Neutrophil (primary cell): ENCODE results near the gene LGALS4.
"Not testable (repeated sequence)": the region's sequence is repeated elsewhere in the genome, so short reads cannot be mapped to it uniquely, and the experiment has no call there.

Experiments
- H3K27ac ChIP-seq: fragments of 200-600 bp; sonication (generic); 2 replicates; pipeline ENCODE4 v1.5.1; 2016; ENCODE audit warnings: mild to moderate bottlenecking, moderate library complexity
- H3K27me3 ChIP-seq: fragments of 200-600 bp; sonication (generic); 2 replicates; pipeline ENCODE4 v1.6.0; 2016; ENCODE audit warnings: mild to moderate bottlenecking
- H3K36me3 ChIP-seq: fragments of 200-600 bp; sonication (generic); 2 replicates; pipeline ENCODE4 v1.5.1; 2017
- H3K4me1 ChIP-seq, 2 experiments: fragments of 200-600 bp in 1 of 2; sonication (generic) in 1 of 2; 1 replicate in 1 of 2; 2 replicates in 1 of 2; pipeline versions ENCODE4 v1.5.1 to v1.6.1; 2013 to 2016; ENCODE audit warnings: low read depth in 1 of 2, low read length in 1 of 2, mild to moderate bottlenecking in 1 of 2, moderate library complexity in 1 of 2; ENCODE audit not compliant: control insufficient read depth in 1 of 2, insufficient read depth in 1 of 2
- H3K4me3 ChIP-seq, 2 experiments: fragments of 200-600 bp in 1 of 2; sonication (generic) in 1 of 2; 1 replicate in 1 of 2; 2 replicates in 1 of 2; pipeline ENCODE4 v1.5.1; 2013 to 2016; ENCODE audit warnings: low read depth in 1 of 2, low read length in 1 of 2, mild to moderate bottlenecking in 1 of 2, moderate library complexity in 1 of 2
- H3K9me3 ChIP-seq: fragments of 200-600 bp; sonication (generic); 2 replicates; pipeline ENCODE4 v1.5.1; 2016
- TF ChIP-seq, protein P1 (sequence below): fragments of 200-600 bp; sonication (generic); IDR thresholded peaks from 2 replicates; pipeline ENCODE4 v1.5.1; 2016; ENCODE audit warnings: antibody characterized with exemption

Gene LGALS4

DNA sequence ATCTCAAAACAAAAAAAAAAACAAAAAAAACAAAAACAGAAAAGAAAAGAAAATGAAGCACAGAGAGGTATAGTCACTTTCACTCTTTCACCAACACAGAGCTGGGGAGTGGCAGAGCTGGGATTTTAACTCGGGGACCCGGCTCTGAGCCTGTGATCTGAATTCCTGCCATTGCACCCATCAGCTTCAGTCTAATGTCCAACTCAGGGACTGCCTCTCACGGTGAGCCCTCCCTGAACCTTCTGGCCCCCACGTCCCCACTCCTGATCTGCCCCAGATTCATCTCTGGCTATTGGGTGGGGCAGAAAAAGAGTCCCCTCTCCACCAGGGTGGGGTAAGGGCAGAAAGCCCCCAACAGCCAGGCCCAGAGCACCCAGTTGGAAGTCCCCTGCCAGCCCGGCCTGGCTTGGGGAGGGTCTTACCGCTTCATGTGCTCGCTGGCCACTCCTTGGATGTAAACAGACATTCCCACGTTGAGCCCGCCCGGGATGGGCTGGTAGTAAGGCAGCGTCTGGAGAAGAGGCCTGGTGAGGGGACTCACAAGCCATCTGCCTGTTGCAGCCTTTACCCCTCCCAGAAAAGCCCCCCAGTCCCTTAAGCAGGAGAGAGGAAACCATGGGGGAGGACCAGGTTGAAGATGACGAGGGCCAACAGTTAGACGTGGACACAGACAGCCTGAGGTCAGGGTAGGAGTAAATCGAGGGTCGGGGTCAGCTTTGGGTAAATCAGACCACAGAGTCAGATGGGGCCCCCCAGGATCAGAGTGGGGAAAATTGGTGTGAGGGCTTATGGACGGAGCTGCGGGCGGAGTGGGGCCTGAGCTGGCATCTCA is 520 bp downstream of the LGALS4 start:
- Histone ChIP-seq H3K36me3 (peaks cover 27% of the 10 kb centered on the region), H3K9me3 (no peaks in the 10 kb centered on the region), H3K4me1 (no peaks in the 10 kb centered on the region), H3K27me3 (no peaks in the 10 kb centered on the region), H3K27ac (no peak overlapping the region), H3K4me3 (no peak overlapping the region)
- TF ChIP-seq, protein P1, sequence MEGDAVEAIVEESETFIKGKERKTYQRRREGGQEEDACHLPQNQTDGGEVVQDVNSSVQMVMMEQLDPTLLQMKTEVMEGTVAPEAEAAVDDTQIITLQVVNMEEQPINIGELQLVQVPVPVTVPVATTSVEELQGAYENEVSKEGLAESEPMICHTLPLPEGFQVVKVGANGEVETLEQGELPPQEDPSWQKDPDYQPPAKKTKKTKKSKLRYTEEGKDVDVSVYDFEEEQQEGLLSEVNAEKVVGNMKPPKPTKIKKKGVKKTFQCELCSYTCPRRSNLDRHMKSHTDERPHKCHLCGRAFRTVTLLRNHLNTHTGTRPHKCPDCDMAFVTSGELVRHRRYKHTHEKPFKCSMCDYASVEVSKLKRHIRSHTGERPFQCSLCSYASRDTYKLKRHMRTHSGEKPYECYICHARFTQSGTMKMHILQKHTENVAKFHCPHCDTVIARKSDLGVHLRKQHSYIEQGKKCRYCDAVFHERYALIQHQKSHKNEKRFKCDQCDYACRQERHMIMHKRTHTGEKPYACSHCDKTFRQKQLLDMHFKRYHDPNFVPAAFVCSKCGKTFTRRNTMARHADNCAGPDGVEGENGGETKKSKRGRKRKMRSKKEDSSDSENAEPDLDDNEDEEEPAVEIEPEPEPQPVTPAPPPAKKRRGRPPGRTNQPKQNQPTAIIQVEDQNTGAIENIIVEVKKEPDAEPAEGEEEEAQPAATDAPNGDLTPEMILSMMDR = no peak

DNA sequence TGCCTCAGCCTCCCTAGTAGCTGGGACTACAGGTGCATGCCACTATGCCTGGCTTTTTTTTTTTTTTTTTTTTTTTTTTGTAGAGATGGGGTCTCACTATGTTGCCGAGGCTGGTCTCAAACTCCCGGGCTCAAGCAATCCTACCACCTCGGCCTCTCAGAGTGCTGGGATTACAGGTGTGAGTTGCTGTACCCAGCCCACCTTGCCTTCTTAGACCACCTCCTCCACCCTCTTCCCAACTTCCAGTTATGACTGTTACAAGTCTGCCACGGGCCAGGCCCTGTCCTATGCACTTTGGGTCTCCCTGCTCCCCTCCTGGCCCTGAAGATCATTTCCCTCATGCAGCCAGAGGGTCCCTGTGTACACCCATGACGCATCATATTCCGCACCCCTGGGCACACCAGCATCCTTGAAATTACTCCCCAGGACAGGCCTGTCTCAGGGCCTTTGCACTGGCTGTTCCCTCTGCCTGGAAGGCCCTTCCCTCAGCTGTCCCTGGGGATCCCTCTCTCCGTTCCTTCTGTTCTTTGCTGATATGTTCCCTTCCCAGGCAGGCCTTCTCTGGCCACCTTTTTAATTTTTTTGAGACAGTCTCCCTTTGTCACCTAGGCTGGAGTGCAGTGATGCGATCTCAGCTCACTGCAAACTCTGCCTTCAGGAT is 3.0 kb downstream of the LGALS4 start:
- Histone ChIP-seq H3K27ac (no peak overlapping the region), H3K27me3 (no peaks in the 10 kb centered on the region), H3K9me3 (no peaks in the 10 kb centered on the region), H3K4me3 (no peak overlapping the region), H3K4me1 (no peaks in the 10 kb centered on the region), H3K36me3 (peaks cover 2% of the 10 kb centered on the region)
- TF ChIP-seq, protein P1 = no peak

DNA sequence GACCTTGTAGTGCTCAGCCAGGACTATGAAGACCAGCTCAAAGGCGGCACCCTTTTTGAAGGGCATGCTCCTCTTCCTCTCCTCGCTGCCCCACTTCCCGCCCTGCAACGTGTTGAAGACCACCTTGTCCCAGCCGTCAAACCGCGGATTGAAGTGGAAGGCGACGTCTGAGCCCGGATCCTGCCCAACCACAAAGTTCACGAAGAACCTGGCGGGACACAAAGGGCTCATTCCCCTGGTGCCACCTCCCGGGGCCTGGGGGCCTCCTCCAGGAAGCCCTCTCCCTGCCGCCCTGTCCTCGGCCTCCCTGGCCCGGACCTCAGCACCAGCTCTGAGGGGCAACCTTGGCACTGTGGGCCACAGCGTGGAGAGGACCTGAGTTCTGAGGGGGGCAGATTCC is 4.0 kb downstream of the LGALS4 start:
- H3K4me3 ChIP-seq = no peak overlapping the region
- no peaks in the 10 kb centered on the region for H3K27me3 ChIP-seq
- H3K27ac ChIP-seq = no peak overlapping the region
- no peaks in the 10 kb centered on the region for H3K4me1 ChIP-seq
- H3K9me3 ChIP-seq = no peaks in the 10 kb centered on the region
- TF ChIP-seq, protein P1 = no peak
- H3K36me3 ChIP-seq = no peaks in the 10 kb centered on the region

DNA sequence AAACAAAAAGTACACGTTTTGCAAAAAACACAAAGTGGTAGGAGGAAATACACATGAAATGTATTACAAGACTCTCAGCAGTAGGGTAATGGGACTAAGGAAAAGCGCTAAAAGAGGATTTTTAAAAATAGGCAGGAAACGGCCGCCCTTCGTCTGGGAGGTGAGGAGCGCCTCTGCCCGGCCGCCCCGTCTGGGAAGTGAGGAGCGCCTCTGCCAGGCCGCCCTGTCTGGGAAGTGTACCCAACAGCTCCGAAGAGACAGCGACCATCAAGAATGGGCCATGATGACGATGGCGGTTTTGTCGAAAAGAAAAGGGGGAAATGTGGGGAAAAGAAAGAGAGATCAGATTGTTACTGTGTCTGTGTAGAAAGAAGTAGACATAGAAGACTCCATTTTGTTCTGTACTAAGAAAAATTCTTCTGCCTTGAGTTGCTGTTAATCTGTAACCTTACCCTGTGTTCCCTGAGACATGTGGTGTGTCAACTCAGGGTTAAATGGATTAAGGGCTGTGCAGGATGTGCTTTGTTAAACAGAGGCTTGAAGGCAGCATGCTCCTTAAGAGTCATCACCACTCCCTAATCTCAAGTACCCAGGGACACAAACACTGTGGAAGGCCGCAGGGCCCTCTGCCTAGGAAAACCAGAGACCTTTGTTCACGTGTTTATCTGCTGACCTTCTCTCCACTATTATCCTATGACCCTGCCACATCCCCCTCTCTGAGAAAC is 5.2 kb downstream of the LGALS4 start:
- not testable (repeated sequence) for H3K27me3 ChIP-seq, H3K27ac ChIP-seq

DNA sequence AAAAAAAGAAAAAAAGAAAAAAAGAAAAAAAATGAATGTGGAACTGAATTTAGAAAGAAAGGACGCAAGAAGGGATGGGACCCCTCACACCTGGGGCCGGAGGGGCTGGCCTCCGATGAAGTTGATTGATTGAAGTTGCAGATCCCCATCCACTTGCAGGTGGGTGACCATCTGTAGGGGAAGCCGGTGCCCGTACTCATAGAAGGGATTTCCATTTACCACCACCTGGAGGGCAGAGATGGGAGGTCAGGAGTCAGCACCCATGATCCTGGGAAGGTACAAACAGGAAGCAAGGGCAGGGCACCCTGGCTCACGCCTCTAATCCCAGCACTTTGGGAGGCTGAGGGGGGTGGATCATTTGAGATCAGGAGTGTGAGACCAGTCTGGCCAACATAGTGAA is 6.4 kb downstream of the LGALS4 start:
- Histone ChIP-seq H3K4me3 (no peak overlapping the region), H3K9me3 (no peaks in the 10 kb centered on the region), H3K27ac (no peak overlapping the region), H3K4me1 (no peaks in the 10 kb centered on the region), H3K36me3 (no peaks in the 10 kb centered on the region), H3K27me3 (no peaks in the 10 kb centered on the region)
- TF ChIP-seq, protein P1 = no peak

More for the DNA sequence above, 5.2 kb downstream of the LGALS4 start:
- not testable (repeated sequence) for H3K36me3 ChIP-seq, H3K4me3 ChIP-seq, H3K4me1 ChIP-seq, H3K9me3 ChIP-seq

DNA sequence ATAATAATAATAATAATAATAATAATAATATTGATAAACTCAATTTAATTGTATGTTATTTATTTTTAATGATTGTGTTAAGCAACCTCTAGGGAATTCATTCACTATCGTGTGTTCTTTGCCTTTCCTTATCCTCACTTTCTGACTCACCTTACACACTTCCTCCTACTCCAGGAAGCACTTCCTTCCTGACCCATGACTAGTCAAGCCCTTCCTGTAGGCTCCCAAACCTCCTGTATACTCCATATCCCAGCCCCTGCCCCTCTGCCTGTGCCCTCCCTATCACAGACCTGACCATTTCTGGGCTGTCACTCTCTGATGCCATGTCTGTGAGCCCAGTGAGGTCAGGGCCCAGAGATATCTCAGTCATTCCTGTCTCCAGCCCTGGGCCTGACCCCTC is 7.6 kb downstream of the LGALS4 start:
- Histone ChIP-seq H3K4me3 (no peak overlapping the region), H3K36me3 (no peaks in the 10 kb centered on the region), H3K9me3 (no peaks in the 10 kb centered on the region), H3K27me3 (no peaks in the 10 kb centered on the region), H3K27ac (no peak overlapping the region), H3K4me1 (no peaks in the 10 kb centered on the region)
- TF ChIP-seq, protein P1 = no peak
